RWPE2 (cell line): ENCODE results near the gene SLC26A1.

ENCODE experiments used
- ATAC-seq: fragments of 200-7000 bp; cut with Tn5 transposase; 3 replicates; pipeline ENCODE4 v1.9.1; 2021; ENCODE audit warnings: low read depth
- DNase-seq: peaks from one replicate; pipeline ENCODE4 v3.0.0-alpha.2; 2020; ENCODE audit warnings: low spot score
- H3K27ac ChIP-seq: fragments of 450-650 bp; 2 replicates; pipeline ENCODE4 v1.5.1; 2017; ENCODE audit warnings: mild to moderate bottlenecking; ENCODE audit not compliant: poor library complexity, severe bottlenecking
- H3K27me3 ChIP-seq: fragments of 250-450 bp; sonication (Bioruptor Pico); 2 replicates; pipeline ENCODE4 v1.5.1; 2021; ENCODE audit warnings: mild to moderate bottlenecking, moderate library complexity; ENCODE audit not compliant: insufficient read depth, poor library complexity, severe bottlenecking
- H3K36me3 ChIP-seq: fragments of 250-450 bp; sonication (Bioruptor Pico); 2 replicates; pipeline ENCODE4 v1.5.1; 2020; ENCODE audit warnings: low read depth, mild to moderate bottlenecking, moderate library complexity
- H3K4me1 ChIP-seq: fragments of 250-450 bp; sonication (Bioruptor Pico); 2 replicates; pipeline ENCODE4 v1.5.1; 2021; ENCODE audit warnings: mild to moderate bottlenecking, moderate library complexity; ENCODE audit not compliant: insufficient read depth, poor library complexity, severe bottlenecking
- H3K4me3 ChIP-seq: fragments of 250-450 bp; sonication (Bioruptor Pico); 2 replicates; pipeline ENCODE4 v1.5.1; 2021; ENCODE audit warnings: mild to moderate bottlenecking, moderate library complexity; ENCODE audit not compliant: severe bottlenecking
- H3K9me3 ChIP-seq: fragments of 250-450 bp; sonication (Bioruptor Pico); 2 replicates; pipeline ENCODE4 v1.5.1; 2021; ENCODE audit warnings: mild to moderate bottlenecking, moderate library complexity; ENCODE audit not compliant: severe bottlenecking
- TF ChIP-seq, protein P1 (sequence below): fragments of 450-650 bp; IDR thresholded peaks from one replicate; pipeline ENCODE4 v1.5.1; 2017; ENCODE audit warnings: mild to moderate bottlenecking, moderate library complexity; ENCODE audit not compliant: poor library complexity, severe bottlenecking

The SLC26A1 gene

DNA sequence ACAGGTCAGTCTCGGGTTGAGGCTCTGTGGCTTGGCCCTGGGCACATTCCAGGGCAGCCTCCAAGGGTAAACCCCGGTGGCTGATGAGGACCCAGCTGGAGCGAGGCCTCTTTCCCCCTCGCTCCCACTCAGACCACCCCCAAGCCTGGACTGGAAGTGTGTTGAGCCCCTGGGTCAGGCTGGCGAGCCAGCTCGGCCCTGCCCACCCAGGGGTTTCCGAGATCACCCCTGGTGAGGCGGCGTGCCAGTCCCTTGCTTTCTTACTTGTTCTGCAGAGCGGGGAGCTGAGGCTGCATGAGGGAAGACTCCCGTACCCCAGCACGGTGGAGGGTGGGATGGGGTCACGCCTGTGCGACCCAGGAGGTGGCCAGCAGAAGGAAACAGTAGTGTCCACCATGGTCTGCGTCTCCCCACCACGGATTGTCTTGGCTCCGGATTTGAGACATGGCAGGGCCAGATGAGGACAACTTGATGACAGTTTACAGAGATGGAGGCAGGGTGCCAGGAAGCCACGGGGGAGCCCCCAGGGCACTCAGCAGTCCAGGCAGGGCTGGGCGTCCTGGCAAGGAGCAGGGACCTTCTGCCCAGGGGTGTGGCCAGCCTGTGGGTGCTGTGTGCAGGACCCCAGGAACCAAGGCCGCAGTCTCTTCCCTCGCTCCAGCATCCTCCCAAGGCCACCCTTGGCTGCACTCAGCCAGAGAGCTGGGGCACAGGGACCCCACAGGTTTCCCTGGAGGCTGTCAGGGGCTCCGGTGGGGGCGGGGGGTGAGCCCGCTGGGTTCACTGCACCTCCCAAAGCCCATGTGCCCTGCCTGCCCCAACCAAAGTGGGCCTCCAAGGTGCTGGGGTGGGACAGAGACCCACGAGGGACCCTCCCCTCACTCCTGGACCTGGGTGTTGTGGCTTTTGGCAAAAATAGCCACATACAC, 11.6 kb upstream of the SLC26A1 start:
- ATAC-seq: no peak
- peaks cover 73% of the 10 kb centered on the region for H3K27me3 ChIP-seq

GRCh38 chr4:1004071-1004418, 10.8 kb upstream of the SLC26A1 start:
- DNase-seq (no peak), ATAC-seq (no peak)
- H3K9me3 ChIP-seq: no peaks in the 10 kb centered on the region
- H3K4me3 ChIP-seq: no peak overlapping the region
- peaks cover 74% of the 10 kb centered on the region for H3K27me3 ChIP-seq
- no peaks in the 10 kb centered on the region for H3K36me3 ChIP-seq
- no peaks in the 10 kb centered on the region for H3K4me1 ChIP-seq
- TF ChIP-seq, protein P1, sequence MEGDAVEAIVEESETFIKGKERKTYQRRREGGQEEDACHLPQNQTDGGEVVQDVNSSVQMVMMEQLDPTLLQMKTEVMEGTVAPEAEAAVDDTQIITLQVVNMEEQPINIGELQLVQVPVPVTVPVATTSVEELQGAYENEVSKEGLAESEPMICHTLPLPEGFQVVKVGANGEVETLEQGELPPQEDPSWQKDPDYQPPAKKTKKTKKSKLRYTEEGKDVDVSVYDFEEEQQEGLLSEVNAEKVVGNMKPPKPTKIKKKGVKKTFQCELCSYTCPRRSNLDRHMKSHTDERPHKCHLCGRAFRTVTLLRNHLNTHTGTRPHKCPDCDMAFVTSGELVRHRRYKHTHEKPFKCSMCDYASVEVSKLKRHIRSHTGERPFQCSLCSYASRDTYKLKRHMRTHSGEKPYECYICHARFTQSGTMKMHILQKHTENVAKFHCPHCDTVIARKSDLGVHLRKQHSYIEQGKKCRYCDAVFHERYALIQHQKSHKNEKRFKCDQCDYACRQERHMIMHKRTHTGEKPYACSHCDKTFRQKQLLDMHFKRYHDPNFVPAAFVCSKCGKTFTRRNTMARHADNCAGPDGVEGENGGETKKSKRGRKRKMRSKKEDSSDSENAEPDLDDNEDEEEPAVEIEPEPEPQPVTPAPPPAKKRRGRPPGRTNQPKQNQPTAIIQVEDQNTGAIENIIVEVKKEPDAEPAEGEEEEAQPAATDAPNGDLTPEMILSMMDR: no peak
- no peak overlapping the region for H3K27ac ChIP-seq

More for the DNA sequence above, 11.6 kb upstream of the SLC26A1 start:
- no peaks in the 10 kb centered on the region for H3K9me3 ChIP-seq
- TF ChIP-seq, protein P1: no peak
- no peaks in the 10 kb centered on the region for H3K4me1 ChIP-seq
- H3K36me3 ChIP-seq: no peaks in the 10 kb centered on the region
- no peak overlapping the region for H3K27ac ChIP-seq
- no peak for DNase-seq
- no peak overlapping the region for H3K4me3 ChIP-seq

- no peak overlapping the region for H3K4me3 ChIP-seq
- TF ChIP-seq, protein P1: no peak
- H3K4me1 ChIP-seq: no peaks in the 10 kb centered on the region
- no peak for ATAC-seq
- DNase-seq: no peak
- no peaks in the 10 kb centered on the region for H3K36me3 ChIP-seq
- no peaks in the 10 kb centered on the region for H3K9me3 ChIP-seq
- H3K27ac ChIP-seq: no peak overlapping the region
- H3K27me3 ChIP-seq: peaks cover 74% of the 10 kb centered on the region
Measured at GRCh38 chr4:1003271-1004070, 10.3 kb upstream of the SLC26A1 start.

DNA sequence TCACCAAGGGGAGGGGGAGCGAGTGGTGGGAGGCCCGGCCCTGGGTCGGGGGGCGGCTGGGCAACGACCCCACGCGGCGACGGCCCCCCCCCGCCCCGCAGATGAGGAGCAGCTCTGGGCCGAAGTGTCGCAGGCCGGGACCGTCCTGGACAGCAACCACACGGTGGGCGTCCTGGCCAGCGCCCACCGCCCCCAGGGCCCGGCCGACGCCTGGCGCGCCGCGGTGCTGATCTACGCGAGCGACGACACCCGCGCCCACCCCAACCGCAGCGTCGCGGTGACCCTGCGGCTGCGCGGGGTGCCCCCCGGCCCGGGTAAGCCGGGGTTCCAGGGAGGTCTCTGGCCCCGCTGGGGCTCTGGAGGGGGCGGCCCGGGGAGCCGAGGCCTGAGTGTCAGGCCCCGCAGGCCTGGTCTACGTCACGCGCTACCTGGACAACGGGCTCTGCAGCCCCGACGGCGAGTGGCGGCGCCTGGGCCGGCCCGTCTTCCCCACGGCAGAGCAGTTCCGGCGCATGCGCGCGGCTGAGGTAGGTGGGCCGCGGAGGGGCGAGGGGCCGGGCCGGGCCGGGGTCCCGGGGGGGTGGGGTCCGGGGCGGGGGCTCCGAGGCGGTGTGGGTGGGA, 9.5 kb upstream of the SLC26A1 start:
- DNase-seq (no peak), ATAC-seq (no peak)
- H3K27me3 ChIP-seq: peaks cover 75% of the 10 kb centered on the region
- H3K4me1 ChIP-seq: no peaks in the 10 kb centered on the region
- no peaks in the 10 kb centered on the region for H3K36me3 ChIP-seq
- TF ChIP-seq, protein P1: no peak
- H3K9me3 ChIP-seq: no peaks in the 10 kb centered on the region
- no peak overlapping the region for H3K27ac ChIP-seq
- H3K4me3 ChIP-seq: no peak overlapping the region
